Upper lobe of right lung (tissue), 1 donor: ENCODE measurements around the gene METTL16. TPM values are rescaled to one million over a fixed set of nuclear protein-coding genes. Genes with fewer than 3 reads are reported as not detected.
"Not testable (repeated sequence)": the region's sequence is repeated elsewhere in the genome, so short reads cannot be mapped to it uniquely, and the experiment has no call there.

Experiments
- ATAC-seq: fragments of 200-7000 bp; cut with Tn5 transposase; one replicate; pipeline ENCODE4 v1.9.1; 2020; ENCODE audit warnings: mild to moderate bottlenecking, moderate library complexity
- DNase-seq: peaks from one replicate; pipeline ENCODE4 v3.0.0-alpha.2; 2020
- H3K27ac ChIP-seq: fragments of 200-600 bp; one replicate; pipeline ENCODE4 v1.8.0; 2022
- H3K27me3 ChIP-seq: fragments of 200-600 bp; one replicate; pipeline ENCODE4 v1.8.0; 2022; ENCODE audit warnings: mild to moderate bottlenecking
- H3K36me3 ChIP-seq: fragments of 200-600 bp; one replicate; pipeline ENCODE4 v1.8.0; 2022
- H3K4me1 ChIP-seq: fragments of 200-600 bp; one replicate; pipeline ENCODE4 v1.8.0; 2022
- H3K4me3 ChIP-seq: fragments of 200-600 bp; one replicate; pipeline ENCODE4 v1.8.0; 2022; ENCODE audit warnings: mild to moderate bottlenecking
- H3K9me3 ChIP-seq: fragments of 200-600 bp; one replicate; pipeline ENCODE4 v1.8.0; 2022
- intact Hi-C: fragments of 100-400 bp; cut with DNase I; formaldehyde crosslinking; loops from one replicate; pipeline ENCODE4 v1.11.0; 2022
- total RNA-seq: library from RNA; stranded (reverse); fragmentation: NEBNext Ultra II Directional; extraction: Animal tissue kit (Norgen Biotek cat#: 25700); gene quantifications from one replicate; pipeline ENCODE4 v1.2.1, GENCODE V29; 2021
- TF ChIP-seq, protein P1 (sequence below): fragments of 200-600 bp; IDR thresholded peaks from one replicate; pipeline ENCODE4 v1.8.0; 2022; ENCODE audit warnings: antibody characterized with exemption
- donor health status: DM: no; HTN: yes; CAD: no; lungs with severe emphysema.

The METTL16 gene
- total RNA-seq, 1 donor from 2014 or later, result 30.0 TPM

DNA sequence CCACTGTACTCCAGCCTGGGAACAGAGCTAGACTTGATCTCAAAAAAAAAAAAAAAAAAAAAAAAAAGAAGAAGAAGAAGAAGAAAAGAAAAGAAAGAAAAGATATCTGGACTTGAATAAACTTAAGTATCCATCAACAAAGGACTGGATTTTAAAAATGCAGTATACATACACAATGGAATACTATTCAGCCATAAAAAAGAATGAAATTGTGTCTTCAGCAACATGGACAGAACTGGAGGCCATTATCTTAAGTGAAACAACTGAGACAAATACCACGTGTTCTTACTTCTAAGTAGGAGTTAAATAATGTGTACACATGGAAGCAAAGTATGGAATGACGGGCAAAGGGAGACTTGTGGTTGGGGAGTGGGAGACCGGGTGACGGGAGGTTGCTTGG is 70.8 kb downstream of the METTL16 start:
- Histone ChIP-seq H3K36me3 (peaks cover 28% of the 10 kb centered on the region), H3K27ac (no peak overlapping the region), H3K27me3 (no peaks in the 10 kb centered on the region), H3K4me3 (no peak overlapping the region), H3K4me1 (no peaks in the 10 kb centered on the region), H3K9me3 (no peaks in the 10 kb centered on the region)
- no peak for ATAC-seq
- TF ChIP-seq, protein P1, sequence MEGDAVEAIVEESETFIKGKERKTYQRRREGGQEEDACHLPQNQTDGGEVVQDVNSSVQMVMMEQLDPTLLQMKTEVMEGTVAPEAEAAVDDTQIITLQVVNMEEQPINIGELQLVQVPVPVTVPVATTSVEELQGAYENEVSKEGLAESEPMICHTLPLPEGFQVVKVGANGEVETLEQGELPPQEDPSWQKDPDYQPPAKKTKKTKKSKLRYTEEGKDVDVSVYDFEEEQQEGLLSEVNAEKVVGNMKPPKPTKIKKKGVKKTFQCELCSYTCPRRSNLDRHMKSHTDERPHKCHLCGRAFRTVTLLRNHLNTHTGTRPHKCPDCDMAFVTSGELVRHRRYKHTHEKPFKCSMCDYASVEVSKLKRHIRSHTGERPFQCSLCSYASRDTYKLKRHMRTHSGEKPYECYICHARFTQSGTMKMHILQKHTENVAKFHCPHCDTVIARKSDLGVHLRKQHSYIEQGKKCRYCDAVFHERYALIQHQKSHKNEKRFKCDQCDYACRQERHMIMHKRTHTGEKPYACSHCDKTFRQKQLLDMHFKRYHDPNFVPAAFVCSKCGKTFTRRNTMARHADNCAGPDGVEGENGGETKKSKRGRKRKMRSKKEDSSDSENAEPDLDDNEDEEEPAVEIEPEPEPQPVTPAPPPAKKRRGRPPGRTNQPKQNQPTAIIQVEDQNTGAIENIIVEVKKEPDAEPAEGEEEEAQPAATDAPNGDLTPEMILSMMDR, result no peak
- DNase-seq, result no peak
- intact Hi-C loops, result no loop called here

DNA sequence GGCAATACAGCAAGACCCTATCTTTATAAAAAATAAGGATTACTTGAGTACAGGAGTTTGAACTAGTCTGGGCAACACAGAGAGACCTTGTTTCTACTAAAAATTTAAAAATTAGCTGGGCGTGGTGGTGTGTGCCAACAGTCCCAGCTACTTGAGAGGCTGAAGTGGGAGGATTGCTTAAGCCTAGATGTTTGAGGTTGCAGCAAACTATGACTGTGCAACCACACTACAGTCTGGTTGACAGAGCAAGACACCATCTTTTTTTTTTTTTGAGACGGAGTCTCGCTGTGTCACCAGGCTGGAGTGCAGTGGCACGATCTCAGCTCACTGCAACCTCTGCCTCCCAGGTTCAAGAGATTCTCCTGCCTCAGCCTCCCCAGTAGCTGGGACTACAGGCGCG is 71.7 kb downstream of the METTL16 start:
- H3K9me3 ChIP-seq, H3K27me3 ChIP-seq, intact Hi-C loops, H3K4me3 ChIP-seq, DNase-seq, H3K4me1 ChIP-seq: not testable (repeated sequence)
- ATAC-seq, result peak; percentile 91
- Histone ChIP-seq H3K27ac (peak overlapping the region; percentile 55), H3K36me3 (peaks cover 36% of the 10 kb centered on the region)

DNA sequence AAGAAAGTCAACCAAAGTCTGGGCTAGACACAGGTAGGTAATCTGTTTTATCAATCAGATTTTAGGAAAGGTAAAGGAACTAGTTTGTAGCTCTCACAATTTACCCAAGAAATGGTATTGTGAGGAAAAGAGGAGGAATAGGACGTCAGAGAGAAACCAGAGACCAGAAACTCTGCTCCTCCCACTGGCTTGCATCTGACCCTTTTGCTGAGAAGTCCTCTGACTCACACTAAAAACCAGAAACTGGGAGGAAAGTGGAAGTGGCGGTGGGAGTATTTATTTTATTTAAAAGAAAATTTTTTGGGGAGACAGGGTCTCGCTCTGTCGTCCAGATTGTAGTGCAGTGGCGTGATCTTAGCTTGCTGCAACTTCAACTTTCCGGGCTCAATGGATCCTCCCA is 72.9 kb downstream of the METTL16 start:
- Histone ChIP-seq H3K4me3 (no peak overlapping the region), H3K27me3 (no peaks in the 10 kb centered on the region), H3K4me1 (no peaks in the 10 kb centered on the region), H3K27ac (peak overlapping the region; percentile 55), H3K9me3 (no peaks in the 10 kb centered on the region), H3K36me3 (peaks cover 36% of the 10 kb centered on the region)
- intact Hi-C loops, result no loop called here
- no peak for DNase-seq
- ATAC-seq, result peak; percentile 70
- TF ChIP-seq, protein P1, result no peak

DNA sequence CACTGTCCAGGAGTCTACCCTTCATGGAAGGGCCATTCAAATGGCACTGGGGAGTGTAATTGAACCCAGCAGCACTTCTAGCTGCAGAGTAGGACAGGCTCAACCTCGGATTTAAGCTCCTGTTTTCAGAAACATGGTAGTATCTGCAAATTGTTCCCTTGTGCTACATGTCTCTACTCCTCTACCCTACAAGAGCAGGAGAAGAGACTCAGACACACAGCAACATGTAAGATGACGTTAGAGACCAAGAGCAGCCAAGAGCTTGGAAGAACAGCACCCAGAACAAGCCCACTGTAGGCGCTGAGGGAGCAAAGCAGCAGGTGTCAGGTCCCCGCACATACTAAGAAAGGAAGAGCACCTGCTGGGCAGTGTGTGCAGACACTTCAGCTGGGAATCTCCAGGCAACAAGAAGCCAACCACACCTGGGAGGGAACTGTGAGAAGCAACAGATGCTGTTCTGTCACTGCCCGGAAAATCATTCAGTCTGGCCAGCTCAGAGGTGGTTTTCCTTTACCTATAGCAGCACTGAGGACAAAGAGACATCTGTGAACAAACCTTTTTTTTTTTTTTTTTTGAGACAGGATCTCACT is 75.3 kb downstream of the METTL16 start:
- H3K4me1 ChIP-seq, result no peaks in the 10 kb centered on the region
- intact Hi-C loops, result no loop called here
- peaks cover 48% of the 10 kb centered on the region for H3K36me3 ChIP-seq
- no peak for ATAC-seq
- no peak overlapping the region for H3K4me3 ChIP-seq
- H3K9me3 ChIP-seq, result no peaks in the 10 kb centered on the region
- TF ChIP-seq, protein P1, result no peak
- DNase-seq, result no peak
- H3K27me3 ChIP-seq, result no peaks in the 10 kb centered on the region
- no peak overlapping the region for H3K27ac ChIP-seq

DNA sequence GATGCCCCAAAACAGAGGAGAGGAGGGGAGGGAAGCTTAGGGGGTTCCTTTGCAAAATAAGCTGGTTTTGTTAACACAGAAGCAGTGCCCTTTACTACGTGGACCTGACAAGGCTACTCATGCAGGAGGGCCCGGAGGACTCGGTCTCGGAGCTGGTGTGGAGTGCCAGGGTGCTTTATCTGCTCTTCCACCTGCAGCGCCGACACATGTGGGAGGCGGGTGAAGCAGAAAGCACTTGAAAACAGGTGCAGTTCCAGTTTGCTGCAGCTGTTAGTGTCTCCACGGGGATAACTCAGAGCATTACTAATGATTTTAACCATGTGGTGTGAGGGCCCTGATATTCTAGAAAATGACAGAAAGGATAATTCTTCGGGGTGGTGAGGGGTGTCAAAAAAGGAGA is 75.8 kb downstream of the METTL16 start:
- H3K27ac ChIP-seq, result no peak overlapping the region
- no peaks in the 10 kb centered on the region for H3K9me3 ChIP-seq
- no peak for ATAC-seq
- no peak overlapping the region for H3K4me3 ChIP-seq
- no peak for DNase-seq
- no peaks in the 10 kb centered on the region for H3K4me1 ChIP-seq
- peaks cover 47% of the 10 kb centered on the region for H3K36me3 ChIP-seq
- no peaks in the 10 kb centered on the region for H3K27me3 ChIP-seq
- TF ChIP-seq, protein P1, result no peak
- intact Hi-C loops, result no loop called here

DNA sequence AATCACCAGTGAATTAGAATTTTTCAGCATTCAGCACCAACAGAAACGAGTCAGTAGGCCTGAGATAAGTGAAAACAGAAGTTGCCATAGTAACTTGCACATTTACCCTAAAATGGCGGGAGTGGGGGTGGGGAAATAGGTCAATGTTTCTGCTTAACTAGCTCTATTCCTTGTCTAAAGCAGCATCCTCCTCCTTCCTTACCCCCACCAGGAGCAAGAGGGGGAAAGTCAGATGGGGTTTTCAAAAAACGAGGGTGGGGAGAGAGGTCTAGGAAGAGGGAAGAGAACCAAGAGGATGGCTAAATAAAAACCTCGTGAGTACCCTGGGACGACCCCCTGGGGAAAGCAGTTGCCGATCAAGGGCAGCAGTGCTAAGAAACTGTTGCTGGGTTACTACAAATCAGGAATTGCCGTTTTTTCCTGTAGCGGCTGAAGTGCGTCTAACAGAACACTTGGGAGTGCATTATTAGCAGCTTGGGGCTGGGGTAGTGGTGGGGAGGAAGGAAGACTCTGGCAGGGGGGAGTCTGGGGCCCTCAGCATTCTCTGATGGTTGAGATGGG is 76.4 kb downstream of the METTL16 start:
- TF ChIP-seq, protein P1, result no peak
- Histone ChIP-seq H3K36me3 (peaks cover 47% of the 10 kb centered on the region), H3K4me1 (no peaks in the 10 kb centered on the region), H3K27ac (no peak overlapping the region), H3K4me3 (no peak overlapping the region), H3K27me3 (no peaks in the 10 kb centered on the region), H3K9me3 (no peaks in the 10 kb centered on the region)
- no peak for DNase-seq
- intact Hi-C loops, result no loop called here
- ATAC-seq, result no peak
